Prostate gland (tissue), 2 donors: ENCODE data around the gene FHOD3.

Source experiments
- CTCF ChIP-seq, 4 experiments: fragments of 200-600 bp in 2 of 4; fragments of 450-650 bp in 2 of 4; sonication (generic) in 2 of 4; IDR thresholded peaks; 1 replicate in 3 of 4; 2 replicates in 1 of 4; pipeline ENCODE4 v1.5.1; 2016 to 2019; ENCODE audit warnings: antibody characterized with exemption in 4 of 4, mild to moderate bottlenecking in 2 of 4, moderate library complexity in 2 of 4
- POLR2A ChIP-seq: fragments of 450-650 bp; IDR thresholded peaks from one replicate; pipeline ENCODE4 v1.6.1; 2016; ENCODE audit warnings: antibody characterized with exemption, mild to moderate bottlenecking

GRCh38 chr18:36532815-36533214 lies 235.3 kb downstream of the FHOD3 start:
- TF ChIP-seq CTCF (IDR thresholded peaks at IDR 0.05), result no peak
- no peak for TF ChIP-seq POLR2A
